HG03139 (cell line): ENCODE results near the gene CGREF1.
A peak's percentile ranks its signal among the peaks of the same experiment; 100 is the strongest.
"Not testable (repeated sequence)": the region's sequence is repeated elsewhere in the genome, so short reads cannot be mapped to it uniquely, and the experiment has no call there.

ENCODE experiments used
- ATAC-seq: cut with Tn5 transposase; IDR thresholded peaks from one replicate; pipeline ENCODE4 v1.9.1; 2021; ENCODE audit not compliant: unreplicated experiment

Gene CGREF1

DNA sequence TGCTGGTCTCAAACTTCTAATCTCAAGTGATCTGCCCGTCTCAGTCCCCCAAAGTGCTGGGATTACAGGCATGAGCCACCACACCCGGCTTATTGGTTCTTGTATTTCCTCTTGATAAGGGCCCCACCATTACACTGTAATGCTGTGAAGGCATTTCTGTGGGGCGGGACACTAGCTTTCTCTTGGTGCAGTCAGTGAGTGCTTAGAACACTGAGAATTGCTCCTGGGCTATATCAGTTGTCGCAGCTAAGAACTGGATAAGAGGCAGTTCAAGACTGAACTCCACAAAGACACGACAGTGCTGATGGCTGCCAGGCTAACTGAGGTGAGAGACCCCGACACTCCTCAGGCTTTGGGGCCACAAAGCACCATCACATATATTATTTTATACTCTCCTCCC, 30.3 kb downstream of the CGREF1 start:
- ATAC-seq = no peak

DNA sequence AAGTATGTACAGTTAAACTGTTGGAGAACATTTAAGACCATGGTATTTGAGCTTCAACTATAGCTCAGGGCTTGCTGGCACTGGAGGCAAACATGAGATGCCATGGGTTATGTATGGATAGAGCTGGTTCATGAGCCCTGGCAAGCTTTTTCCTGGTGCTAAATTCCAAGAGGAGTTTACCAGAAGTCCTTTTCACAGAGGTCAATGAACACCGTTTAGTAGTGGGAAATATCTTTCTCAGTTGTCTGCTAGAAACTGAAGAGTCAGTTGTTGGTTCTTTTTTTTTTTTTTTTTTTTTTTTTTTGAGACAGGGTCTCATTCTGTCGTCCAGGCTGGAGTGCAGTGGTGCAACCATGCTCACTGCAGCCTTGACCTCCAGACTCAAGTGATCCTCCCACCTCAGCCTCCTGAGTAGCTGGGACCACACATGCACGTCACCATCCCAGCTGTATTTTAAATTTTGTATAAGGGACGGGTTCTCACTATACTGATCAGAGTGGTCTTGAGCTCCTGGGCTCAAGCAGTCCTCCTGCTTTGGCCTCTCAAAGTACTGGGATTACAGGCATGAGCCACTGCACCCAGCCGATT, 31.0 kb downstream of the CGREF1 start:
- ATAC-seq = no peak

DNA sequence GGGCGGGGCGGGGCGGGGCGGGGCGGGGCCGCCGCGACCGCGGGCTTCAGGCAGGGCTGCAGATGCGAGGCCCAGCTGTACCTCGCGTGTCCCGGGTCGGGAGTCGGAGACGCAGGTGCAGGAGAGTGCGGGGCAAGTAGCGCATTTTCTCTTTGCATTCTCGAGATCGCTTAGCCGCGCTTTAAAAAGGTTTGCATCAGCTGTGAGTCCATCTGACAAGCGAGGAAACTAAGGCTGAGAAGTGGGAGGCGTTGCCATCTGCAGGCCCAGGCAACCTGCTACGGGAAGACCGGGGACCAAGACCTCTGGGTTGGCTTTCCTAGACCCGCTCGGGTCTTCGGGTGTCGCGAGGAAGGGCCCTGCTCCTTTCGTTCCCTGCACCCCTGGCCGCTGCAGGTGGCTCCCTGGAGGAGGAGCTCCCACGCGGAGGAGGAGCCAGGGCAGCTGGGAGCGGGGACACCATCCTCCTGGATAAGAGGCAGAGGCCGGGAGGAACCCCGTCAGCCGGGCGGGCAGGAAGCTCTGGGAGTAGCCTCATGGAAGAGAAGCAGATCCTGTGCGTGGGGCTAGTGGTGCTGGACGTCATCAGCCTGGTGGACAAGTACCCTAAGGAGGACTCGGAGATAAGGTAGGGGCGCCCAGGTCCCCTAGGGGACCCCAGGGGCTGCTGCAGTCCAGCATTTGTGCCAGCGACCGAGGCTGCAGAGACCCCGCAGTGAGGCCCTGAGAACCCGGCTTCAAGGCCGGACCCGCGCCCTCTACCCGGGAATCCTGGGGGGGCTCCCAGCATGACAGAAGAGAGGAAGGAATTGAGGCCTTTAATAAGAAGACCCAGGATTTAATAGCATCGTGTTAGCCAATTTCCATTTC, 32.0 kb downstream of the CGREF1 start, which contains the start of gene KHK:
Gene KHK, plus strand, starts transcription at position 49 of the 870 bp plus-strand sequence. Its CDS starts 488 bp downstream, at position 537.
- no peak for ATAC-seq

DNA sequence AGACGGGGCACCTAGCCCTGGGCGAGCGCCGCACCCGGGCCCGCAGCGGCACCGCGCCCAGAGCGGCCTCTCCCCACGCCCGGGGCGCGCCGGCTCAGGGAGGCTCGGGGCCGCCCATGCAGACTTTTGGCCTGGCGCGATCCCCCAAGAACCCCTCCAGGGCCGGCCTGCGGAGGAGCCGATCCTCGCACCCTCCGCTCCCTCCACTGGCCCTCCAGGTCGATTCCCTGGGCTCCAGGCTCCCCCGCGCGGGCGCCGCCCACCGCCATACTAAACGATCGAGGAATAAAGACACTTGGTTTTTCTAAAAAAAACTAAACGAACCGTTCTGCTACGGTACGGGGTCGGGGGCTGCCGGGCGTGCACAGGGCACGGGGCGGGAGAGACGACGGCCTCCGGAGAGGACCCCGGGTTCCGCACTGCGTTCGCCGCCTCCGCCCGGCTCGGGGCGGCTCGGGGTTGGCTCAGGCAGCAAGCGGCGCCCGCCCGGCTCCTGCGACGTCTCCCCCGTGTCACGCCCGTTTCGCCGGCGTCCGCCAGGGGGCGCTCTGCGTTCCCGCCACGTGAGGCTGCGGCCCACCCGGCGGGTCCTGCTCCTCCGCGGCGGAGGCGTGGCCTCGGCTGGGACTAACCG, 32.7 kb downstream of the CGREF1 start:
- peak; percentile 80 for ATAC-seq

DNA sequence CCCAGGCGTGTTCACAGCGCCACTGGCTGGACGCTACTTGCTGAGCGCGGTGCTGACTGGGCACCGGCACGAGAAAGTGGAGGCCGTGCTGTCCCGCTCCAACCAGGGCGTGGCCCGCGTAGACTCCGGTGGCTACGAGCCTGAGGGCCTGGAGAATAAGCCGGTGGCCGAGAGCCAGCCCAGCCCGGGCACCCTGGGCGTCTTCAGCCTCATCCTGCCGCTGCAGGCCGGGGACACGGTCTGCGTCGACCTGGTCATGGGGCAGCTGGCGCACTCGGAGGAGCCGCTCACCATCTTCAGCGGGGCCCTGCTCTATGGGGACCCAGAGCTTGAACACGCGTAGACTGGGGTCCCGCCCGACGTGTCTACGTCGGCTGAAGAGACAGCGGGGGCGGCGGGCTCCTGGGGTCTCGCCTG, 33.2 kb downstream of the CGREF1 start:
- ATAC-seq = peak; percentile 3

DNA sequence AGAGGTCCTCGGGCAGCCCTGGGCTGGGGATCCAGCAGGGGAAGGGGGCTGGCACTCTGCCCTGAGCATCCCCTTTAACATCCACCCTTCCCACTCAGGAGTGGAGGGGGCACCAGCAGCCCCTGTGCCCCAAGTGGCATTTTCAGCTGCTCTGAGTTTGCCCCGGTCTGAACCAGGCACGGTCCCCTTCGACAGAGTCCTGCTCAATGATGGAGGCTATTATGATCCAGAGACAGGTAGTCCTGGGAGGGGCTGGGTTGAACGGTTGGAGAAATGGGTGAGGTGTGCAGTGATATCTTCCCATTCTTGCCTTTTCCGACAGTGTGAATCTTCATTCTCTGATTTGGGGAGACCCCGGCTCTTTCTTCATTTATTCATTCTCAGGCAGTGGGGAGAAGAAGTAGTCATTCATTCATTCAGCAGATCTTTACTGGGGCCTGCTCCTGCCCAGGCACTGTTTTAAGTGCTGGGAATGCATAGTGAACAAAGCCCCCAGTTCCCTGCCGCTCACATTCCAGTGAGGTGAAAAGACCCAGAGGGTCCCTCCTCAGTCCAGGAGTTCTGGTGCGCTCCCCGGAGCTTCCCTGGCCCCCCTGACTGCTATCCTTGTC, 33.8 kb downstream of the CGREF1 start:
- no peak for ATAC-seq

DNA sequence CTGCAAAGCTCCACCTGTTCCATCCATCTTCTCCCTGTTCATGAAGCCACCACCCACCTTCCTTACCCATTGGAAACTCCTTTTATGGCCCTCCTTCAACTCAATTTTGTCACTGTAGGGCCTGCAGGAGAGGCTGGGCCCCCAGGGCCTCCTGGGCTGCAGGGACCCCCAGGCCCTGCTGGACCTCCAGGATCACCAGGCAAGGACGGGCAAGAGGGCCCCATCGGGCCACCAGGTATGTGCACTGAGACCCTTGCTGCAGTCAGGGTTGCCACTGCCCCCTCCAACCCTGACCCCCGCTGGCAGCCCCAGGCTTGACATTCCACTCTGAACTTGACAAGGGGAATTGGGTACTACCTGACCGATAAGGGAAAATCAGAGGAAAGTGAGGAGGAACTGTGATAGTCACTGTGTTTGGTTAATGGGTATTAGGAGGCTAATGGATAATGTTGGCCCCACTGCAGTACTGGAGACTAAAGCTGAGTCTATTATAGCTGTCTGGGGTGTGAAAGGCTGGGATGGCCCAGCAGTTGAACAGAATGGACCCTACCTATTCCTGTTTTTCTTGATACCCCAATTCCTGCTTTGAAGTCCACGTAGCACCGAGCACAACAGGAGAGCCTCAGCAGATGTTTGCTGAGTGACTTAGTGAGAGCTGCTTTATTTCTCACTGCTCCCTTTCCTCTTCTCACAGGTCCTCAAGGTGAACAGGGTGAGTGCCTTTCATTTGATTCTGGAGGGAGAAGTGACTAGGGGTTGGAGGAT, 34.4 kb downstream of the CGREF1 start:
- ATAC-seq = no peak

DNA sequence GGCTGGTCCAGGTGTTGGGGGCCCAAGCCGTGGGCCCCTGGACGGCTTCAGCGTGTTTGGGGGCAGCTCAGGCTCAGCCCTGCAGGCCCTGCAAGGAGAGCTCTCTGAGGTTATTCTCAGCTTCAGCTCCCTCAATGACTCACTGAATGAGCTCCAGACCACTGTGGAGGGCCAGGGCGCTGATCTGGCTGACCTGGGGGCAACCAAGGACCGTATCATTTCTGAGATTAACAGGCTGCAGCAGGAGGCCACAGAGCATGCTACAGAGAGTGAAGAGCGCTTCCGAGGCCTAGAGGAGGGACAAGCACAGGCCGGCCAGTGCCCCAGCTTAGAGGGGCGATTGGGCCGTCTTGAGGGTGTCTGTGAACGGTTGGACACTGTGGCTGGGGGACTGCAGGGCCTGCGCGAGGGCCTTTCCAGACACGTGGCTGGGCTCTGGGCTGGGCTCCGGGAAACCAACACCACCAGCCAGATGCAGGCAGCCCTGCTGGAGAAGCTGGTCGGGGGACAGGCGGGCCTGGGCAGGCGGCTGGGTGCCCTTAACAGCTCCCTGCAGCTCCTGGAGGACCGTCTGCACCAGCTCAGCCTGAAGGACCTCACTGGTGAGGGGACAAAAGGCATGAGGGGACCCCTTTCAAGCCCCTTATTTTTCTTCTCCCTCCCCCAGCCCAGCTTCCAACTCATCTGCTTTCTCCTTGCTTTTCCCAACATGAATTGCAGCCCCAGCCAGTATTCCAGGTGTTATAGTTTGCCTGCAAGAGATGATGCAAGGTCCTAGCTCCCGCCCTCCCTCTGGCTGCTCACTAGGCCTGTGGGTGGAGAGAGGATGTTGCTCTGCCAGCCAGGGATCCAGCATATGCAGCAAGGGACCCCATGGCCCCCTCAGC, 35.3 kb downstream of the CGREF1 start:
- ATAC-seq = no peak

DNA sequence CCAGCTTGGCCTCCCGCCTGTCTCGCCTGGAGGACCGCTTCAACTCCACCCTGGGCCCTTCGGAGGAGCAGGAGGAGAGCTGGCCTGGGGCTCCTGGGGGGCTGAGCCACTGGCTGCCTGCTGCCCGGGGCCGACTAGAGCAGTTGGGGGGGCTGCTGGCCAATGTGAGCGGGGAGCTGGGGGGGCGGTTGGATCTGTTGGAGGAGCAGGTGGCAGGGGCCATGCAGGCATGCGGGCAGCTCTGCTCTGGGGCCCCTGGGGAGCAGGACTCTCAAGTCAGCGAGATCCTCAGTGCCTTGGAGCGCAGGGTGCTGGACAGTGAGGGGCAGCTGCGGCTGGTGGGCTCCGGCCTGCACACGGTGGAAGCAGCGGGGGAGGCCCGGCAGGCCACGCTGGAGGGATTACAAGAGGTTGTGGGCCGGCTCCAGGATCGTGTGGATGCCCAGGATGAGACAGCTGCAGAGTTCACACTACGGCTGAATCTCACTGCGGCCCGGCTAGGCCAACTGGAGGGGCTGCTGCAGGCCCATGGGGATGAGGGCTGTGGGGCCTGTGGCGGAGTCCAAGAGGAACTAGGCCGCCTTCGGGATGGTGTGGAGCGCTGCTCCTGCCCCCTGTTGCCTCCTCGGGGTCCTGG, 36.0 kb downstream of the CGREF1 start:
- ATAC-seq = no peak

DNA sequence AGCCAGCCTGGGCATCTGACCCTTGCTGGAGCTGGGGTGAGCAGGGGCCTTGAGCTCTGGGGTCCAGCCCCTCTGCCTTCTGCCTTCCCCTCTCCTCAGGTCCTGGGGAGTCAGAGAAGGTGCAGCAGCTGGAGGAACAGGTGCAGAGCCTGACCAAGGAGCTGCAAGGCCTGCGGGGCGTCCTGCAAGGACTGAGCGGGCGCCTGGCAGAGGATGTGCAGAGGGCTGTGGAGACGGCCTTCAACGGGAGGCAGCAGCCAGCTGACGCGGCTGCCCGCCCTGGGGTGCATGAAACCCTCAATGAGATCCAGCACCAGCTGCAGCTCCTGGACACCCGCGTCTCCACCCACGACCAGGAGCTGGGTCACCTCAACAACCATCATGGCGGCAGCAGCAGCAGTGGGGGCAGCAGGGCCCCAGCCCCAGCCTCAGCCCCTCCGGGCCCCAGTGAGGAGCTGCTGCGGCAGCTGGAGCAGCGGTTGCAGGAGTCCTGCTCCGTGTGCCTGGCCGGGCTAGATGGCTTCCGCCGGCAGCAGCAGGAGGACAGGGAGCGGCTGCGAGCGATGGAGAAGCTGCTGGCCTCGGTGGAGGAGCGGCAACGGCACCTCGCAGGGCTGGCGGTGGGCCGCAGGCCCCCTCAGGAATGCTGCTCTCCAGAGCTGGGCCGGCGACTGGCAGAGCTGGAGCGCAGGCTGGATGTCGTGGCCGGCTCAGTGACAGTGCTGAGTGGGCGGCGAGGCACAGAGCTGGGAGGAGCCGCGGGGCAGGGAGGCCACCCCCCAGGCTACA, 36.8 kb downstream of the CGREF1 start:
- no peak for ATAC-seq

DNA sequence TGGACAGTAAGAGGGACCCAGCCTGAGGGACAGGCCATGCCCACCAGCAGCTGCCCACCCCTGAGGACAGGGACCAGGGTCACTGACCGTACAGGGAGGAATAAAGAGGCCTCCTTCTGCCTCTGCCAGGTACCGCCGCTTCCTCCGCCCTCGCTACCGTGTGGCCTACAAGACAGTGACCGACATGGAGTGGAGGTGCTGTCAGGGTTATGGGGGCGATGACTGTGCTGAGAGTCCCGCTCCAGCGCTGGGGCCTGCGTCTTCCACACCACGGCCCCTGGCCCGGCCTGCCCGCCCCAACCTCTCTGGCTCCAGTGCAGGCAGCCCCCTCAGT, 38.4 kb downstream of the CGREF1 start:
- no peak for ATAC-seq

DNA sequence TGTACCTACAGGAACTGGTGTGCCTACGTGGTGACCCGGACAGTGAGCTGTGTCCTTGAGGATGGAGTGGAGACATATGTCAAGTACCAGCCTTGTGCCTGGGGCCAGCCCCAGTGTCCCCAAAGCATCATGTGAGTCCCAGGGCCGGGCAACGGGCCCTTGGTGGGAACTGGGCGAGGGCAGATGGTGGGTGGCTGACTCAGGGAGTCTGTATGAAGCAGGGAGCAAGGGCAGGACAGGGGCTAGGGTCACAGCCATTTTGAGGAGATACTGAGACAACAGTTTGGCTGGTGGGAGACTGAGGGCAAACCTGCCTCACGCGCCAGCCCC, 38.8 kb downstream of the CGREF1 start:
- ATAC-seq = no peak

DNA sequence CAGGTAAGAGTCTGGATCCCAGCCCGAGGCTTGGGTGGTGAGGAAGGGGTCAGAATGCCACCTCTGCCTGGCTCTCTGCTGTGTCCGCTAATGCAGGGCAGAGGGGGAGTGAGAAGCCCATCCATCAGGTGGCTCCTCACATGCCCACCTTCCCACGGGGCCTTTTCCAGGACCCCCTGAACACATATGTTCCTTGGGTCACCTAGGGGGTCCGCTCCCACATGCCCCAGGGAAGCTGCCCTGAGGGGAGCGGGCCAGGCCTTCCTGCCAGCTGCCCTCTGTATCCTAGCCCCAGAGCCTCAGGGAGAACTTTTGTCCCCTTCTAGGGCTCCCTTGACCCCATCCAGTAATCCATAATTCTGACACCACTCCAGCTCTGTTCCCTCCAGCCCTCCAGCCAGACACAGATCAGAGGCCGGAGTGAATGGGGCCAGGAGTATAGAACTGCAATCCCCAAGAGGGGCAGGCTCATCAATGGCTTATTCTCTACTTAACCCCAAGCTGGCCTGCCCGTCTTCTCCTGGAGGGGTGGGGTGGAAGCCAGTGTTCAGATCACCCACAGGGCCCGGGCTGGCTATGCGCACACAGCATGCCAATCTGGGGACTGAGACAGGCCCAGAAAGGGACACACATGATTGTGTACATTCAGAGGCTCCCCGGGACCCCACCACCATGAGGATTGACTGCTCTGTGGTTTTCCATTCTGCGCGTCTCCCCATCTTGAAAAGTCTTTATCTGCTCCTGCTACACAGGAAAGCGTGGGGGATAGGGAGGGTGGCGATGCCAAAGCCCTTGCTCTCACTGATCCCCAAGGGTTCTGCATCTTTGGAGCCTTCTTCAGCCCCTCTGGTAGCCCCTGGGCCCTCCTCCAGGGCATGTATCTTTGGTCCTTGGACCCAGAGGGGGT, 39.4 kb downstream of the CGREF1 start:
- ATAC-seq = no peak

DNA sequence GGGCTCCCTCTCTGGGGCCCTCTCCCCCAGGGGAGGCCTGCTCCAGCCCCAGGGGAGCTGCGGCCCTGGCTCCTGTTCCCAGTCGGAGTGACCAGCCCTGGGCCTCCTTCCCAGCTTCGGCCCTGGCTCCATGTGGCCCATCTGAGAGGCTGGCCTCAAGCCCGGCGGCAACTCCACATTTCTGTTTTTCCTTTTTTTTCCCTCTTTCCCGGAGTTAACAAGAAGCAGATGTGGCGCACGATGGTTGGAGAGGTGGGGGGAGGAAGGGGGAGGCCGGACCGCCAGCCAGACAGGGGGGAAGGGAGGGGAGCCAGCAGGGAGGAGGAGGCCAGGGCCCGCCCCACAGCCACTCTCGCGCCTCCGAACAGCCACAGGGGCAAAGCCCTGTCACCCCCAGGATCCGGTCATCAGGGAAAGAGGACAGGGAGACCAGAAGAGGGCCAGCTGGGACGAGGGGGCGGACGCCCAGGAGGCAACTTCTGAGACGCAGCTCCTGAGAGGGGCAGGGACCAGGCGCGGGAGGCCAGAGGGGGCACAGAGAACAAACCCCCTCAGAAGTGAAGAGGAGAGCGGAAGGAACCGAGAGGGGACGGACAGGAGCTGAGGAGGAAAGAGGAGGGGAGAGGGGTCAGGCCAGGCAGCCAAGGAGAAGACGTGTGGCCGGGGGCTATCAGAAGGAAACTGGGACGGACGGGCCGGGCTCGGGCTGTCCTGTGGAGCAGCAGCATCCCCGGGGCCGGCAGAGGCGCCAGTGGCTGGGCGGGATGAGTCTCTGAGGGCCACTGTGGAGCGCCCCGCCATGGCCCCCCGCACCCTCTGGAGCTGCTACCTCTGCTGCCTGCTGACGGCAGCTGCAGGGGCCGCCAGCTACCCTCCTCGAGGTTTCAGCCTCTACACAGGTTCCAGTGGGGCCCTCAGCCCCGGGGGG, 40.4 kb downstream of the CGREF1 start, which contains the start of gene EMILIN1:
Gene EMILIN1, plus strand, starts transcription at position 349 of the 928 bp plus-strand sequence. Its CDS starts 451 bp downstream, at position 800.
- no peak for ATAC-seq

DNA sequence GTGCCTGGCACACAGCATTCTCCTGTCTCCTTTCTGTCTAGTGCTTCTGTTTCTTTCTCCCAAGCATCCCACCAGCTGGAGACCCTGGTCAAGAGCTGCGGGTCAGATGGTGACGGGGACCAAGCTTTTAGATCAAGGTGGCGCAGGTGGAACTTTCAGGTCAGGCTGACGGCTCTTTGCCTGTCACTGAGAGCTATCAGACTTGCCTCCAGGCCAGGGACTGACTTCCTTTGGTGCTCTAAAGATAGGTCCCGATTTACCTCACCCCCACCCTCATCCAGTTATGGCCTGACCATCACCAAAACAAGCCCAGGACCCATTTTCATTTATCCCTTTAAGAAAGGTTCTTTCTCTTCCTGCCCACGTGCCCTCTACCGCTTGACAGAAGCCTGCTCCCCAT, 41.7 kb downstream of the CGREF1 start:
- no peak for ATAC-seq

DNA sequence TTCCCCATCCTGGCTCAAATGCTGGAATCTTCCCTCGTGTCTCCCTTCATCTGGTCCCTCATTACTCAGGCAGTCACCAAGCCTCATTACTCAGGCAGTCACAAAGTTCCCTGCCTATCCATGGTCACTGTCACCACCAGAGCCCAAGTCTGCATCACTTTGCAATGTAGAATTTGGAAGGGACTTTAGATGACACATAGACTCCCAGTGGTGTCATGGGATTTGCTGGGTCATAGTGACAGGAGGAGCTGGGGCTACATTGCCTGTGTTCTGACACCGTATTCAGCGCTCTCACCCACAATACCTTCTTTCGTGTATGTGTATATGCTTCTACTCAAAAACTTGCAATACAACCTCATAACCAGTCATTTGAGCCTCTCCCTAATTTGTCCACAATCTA, 42.6 kb downstream of the CGREF1 start:
- ATAC-seq = no peak

DNA sequence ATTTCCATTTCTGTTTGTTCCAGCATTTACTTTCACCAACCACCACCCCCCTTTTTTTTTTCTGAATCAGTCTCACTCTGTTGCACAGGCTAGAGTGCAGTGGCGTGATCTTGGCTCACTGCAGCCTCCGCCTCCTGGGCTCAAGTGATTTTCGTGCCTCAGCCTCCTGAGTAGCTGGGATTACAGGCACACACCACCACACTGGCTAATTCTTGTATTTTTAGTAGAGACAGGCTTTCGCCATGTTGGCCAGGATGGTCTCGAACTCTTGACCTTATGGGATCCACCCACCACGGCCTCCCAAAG, 43.4 kb downstream of the CGREF1 start:
- not testable (repeated sequence) for ATAC-seq
